ENCODE measurements around the gene PTPN13.

The PTPN13 gene

DNA sequence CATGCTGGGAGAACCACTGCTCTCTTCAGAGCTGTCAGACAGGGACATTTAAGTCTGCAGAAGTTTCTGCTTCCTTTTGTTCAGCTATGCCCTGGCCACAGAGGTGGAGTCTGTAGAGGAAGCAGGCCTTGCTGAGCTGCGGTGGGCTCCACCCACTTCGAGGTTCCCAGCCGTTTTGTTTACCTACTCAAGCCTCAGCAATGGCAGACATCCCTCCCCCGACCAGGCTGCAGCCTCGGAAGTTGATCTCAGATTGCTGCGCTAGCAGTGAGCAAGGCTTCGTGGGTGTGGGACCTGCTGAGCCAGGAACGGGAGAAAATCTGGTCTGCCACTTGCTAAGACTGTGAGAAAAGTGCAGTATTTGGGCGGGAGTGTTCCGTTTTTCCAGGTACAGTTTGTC is 136.2 kb downstream of the PTPN13 start:
- DNase-seq: no peak

DNA sequence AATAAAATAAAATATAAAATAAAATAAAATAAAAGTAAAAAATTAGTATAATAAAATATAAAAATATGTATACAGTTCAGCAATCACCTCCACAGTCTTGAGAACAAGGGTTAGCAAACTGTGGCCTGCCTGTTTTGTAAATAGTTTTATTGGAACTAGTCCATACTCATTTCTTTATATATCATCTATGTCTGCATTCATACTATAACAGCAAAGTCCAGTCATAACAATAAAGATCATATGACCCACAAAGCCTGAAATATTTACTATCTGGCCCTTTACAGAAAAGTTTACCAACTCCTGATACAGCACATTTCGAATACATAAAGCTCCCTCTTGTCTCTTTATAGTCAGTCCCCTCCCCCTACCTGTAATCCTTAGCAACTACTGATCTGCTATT is 143.1 kb downstream of the PTPN13 start:
- DNase-seq: no peak

DNA sequence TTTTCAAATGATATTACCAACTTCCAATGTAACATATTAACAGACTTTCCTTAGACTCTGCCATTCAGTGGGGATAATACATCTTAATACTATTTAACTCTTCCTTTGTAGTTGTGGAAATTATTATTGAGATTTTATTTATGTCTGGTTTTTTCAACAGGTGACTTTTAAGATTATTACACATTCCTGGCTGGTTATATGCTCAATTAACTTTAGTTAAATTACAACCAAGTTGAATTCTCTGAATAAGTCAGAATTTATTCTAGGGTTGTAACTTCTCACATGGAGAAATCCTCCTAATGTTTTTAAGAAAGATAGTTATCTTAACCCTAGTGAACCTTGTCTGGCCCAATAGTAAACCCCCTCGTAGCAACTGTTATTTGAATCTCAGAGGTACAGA is 147.7 kb downstream of the PTPN13 start:
- DNase-seq: no peak

DNA sequence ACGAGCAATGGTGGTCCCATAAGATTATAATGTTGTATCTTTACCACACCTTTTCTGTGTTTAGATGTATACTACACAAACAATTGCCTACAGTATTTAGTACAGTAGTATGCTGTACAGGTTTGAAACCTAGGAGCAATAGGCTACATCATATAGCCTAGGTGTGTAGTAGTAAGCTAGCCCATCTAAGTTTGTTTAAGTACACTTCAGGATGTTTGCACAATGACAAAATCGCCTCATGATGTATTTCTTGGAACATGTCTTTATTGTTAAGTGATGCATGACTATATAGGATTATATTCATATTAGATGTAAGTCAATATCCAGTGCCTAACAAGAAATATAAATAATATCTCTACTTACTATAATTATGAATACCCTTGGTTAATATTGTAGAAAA is 150.5 kb downstream of the PTPN13 start:
- no peak for DNase-seq

DNA sequence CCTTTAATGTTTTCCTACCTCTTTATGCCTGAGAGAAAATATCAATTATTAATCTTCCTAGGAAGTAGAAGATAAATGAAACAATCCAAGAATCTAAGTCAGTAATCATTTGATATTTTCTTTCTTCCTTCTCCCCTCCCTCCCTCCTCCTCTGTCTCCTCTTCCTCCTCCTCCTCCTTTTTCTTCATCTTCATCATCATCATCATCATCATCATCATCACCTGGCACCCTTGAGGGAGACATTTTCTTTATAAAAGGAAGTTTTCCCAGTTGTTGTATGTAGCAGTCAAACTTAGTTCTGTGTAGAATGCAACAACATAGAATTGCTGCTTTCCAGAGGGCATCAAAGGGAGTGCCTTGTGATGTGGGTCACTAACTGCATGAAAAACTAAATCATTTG is 155.0 kb downstream of the PTPN13 start:
- no peak for DNase-seq

DNA sequence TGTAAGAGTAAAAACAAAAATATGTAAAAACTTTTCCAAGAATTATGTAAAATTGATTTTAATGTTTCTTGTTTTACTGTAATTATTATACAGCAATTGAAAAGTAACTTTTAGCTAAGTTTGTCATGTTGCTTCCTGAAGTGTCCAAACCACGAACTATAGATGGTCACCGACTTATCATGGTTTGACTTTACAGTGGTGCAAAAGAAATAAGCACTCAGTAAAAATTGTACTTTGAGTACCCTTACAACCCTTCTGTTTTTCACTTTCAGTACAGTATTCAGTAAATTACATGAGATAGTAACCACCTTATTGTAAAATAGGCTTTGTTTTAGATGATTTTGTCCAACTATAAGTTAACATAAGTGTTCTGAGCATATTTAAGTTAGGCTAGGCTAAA is 161.3 kb downstream of the PTPN13 start:
- DNase-seq: no peak

DNA sequence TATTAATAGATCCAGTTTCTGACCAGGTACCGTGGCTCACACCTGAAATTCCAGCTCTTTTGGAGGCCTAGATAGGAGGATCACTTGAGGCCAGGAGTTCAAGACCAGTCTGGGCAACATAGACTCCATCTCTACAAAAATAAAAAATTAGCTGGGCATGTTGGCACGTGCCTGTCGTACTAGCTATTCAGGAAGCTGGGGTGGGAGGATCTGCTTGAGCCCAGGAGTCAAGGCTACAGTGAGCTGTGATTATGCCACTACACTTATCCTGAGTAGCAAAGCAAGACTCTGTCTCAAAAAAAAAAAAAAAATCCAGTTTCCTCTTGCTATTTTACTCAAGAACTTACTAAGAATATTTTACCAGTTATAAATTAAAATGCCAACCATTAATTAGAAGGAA is 163.4 kb downstream of the PTPN13 start:
- no peak for DNase-seq

DNA sequence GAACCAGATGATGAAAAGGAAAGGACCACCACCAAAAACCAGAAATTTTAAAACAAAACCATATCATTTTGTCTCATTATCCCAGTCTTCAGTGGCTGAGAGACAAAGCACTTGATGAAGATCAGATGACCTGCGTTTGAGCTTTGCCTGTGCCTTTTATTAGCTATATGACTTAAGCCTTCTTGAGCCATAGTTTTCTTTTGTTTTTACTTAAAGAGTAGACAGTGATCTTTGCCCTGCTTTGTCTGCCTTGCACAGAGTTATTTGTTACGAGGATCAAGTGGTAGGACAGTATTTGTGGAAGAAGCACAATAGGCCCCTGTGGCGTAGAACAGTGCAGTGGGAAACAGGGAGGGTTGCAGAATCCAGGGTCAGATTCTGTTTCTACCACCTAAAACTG is 165.2 kb downstream of the PTPN13 start:
- DNase-seq: no peak

DNA sequence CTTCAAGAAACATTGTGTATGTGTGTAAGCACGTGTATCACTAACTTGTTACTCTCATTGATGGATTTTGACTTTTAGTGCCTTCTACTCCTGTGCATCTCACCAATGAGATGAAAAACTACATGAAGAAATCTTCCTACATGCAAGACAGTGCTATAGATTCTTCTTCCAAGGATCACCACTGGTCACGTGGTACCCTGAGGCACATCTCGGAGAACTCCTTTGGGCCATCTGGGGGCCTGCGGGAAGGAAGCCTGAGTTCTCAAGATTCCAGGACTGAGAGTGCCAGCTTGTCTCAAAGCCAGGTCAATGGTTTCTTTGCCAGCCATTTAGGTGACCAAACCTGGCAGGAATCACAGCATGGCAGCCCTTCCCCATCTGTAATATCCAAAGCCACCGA is 168.5 kb downstream of the PTPN13 start:
- no peak for DNase-seq

DNA sequence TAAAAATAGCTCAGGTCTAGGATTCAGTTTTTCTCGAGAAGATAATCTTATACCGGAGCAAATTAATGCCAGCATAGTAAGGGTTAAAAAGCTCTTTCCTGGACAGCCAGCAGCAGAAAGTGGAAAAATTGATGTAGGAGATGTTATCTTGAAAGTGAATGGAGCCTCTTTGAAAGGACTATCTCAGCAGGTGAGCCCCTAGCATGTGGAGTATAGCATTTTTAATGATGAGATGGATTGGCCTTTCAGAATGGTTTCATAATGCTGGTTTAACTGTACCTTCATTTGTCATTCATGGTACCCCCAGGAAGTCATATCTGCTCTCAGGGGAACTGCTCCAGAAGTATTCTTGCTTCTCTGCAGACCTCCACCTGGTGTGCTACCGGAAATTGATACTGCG is 175.7 kb downstream of the PTPN13 start:
- no peak for DNase-seq

DNA sequence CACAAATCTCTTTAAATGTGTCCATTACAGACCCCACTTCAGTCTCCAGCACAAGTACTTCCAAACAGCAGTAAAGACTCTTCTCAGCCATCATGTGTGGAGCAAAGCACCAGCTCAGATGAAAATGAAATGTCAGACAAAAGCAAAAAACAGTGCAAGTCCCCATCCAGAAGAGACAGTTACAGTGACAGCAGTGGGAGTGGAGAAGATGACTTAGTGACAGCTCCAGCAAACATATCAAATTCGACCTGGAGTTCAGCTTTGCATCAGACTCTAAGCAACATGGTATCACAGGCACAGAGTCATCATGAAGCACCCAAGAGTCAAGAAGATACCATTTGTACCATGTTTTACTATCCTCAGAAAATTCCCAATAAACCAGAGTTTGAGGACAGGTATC is 177.0 kb downstream of the PTPN13 start:
- no peak for DNase-seq

DNA sequence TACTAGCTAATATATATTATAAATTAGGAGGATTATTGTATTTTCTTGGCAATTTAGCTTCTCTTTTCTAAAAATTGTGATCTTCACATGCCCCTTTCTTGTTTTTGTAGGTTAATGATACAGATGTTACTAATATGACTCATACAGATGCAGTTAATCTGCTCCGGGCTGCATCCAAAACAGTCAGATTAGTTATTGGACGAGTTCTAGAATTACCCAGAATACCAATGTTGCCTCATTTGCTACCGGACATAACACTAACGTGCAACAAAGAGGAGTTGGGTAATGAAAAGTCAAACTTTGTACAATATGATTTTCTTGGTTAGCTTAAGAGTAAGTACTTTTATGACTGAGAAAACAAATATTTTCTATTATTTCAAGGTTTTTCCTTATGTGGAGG is 180.9 kb downstream of the PTPN13 start:
- DNase-seq: no peak

DNA sequence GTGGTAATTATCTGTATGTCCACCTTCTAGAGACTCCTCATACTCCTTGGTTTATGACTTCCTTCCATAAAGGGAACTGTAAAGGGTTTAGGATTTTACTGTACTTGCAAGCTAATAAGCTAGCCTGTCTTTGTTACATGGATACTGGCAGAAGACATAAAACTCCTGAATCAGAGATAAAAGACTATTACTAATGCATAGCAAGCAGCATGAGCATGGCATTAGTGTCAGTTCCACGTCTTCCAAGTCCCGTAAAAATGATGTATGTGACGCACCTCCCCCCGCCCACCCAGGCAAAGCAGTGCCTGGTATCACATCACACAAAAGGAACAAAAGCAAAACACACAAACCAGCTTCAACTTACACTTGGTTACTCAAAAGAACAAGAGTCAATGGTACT is 184.1 kb downstream of the PTPN13 start:
- no peak for DNase-seq

DNA sequence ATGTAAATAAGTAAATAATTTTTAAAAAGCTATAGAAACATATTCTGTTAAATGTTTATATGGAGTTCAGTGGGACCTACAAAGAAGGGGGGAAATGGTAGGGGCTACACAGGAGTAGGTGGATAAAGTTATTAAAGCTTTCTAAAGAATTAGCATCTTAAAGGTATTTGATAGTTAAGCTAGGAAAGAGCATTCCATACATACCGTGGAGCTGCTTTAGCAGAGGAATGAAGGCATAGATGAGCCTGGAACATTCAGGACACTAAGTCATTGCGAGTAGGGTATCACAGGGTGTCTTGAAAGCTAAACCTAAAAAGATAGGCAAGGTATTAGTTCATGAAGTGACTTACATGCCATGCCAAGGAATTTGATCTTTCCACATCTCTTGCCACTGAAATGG is 194.7 kb downstream of the PTPN13 start:
- no peak for DNase-seq

DNA sequence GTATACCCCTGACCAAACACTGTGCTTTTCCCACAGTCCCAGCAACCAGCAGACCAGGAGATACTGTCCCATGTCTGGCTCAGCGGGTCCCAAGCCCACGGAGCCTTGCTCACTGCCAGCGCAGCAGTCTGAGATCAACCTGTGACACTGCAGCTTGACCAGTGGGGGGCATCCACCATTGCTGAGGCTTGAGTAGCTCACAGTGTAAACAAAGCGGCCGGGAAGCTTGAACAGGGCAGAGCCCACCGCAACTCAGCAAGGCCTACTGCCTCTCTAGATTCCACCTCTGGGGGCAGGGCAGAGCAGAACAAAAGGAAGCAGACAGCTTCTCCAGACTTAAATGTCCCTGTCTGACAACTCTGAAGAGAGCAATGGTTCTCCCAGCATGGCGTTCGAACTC is 197.0 kb downstream of the PTPN13 start:
- DNase-seq: no peak

DNA sequence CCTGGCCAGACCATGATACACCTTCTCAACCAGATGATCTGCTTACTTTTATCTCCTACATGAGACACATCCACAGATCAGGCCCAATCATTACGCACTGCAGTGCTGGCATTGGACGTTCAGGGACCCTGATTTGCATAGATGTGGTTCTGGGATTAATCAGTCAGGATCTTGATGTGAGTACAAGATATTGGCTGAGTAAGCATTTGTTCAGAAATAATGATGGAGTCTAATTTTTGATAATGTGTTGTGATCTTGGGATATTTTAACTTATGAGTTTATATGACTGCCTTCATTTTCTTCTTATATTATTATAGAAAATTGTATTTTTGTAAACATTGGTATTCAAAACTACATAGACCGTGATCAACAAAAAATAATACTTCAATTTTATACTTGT is 215.7 kb downstream of the PTPN13 start:
- no peak for DNase-seq

DNA sequence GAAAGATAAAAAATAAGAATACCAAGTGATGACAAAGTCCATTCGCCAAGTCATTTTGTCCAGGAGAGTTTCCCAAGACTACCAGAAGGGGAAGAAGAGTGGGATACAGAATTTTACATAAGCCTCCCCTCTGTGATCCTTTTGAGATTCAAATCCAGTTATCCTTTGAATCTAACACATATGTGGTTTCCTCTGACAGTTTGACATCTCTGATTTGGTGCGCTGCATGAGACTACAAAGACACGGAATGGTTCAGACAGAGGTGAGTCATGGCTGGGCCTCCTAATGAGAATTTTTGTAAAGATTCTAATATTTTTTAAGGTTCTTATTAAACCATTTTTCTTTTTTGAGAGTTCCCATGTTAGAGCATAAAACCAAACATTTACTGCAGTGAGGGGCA is 216.7 kb downstream of the PTPN13 start:
- no peak for DNase-seq

DNA sequence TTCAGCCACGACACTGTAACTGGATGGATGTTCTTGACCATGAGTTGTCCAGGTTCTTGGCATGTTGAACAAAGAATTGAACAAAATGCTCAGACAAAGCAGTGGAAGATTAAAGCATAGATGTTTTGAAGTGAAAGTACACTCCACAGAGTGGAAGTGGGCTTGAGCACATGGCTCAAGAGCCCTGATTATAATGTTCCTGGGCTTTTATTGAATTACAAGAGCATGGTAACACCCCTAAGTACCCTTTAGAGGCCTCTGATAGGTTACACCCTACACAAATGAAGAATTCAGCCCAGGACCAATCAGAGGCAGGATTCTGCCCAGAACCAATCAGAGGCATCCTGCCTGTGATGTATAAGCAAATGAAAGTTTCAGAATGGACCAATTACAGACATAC is 221.5 kb downstream of the PTPN13 start:
- DNase-seq: no peak

DNA sequence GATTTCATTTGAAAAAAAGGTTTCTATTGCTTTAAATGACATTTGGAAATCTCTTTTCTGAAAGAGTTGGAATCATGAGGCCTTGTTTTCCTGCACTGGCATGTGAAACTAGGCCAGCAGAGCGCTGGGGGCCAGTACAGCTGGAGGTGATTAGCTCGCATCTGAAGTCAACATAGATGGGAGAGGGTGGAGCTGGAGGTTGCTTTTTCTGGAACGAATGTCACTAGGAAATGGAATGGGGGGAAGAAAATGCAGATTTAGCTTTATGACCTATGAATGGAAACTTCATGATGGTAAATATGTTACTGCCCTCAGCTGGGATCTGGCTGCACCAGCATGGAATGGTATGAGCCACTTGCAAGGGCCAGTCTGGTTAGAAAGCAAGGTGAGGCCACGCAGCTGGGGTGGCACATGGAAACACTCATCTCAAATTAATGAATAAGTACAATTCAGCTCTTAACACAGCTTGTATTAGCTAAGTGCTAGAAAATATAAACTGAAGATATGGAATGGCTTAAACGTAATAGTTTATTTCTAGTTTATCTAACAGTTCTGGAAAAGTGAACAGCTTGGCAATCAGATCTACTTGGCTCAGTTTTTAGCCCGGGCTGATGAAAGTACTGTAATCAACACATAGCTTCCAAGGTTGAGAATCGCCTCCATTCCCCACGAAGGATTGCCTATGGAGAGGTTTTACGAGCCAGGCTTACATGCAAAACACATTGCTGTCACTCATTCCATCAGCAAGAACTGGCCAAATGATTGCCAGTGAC is 222.6 kb downstream of the PTPN13 start:
- no peak for DNase-seq

DNA sequence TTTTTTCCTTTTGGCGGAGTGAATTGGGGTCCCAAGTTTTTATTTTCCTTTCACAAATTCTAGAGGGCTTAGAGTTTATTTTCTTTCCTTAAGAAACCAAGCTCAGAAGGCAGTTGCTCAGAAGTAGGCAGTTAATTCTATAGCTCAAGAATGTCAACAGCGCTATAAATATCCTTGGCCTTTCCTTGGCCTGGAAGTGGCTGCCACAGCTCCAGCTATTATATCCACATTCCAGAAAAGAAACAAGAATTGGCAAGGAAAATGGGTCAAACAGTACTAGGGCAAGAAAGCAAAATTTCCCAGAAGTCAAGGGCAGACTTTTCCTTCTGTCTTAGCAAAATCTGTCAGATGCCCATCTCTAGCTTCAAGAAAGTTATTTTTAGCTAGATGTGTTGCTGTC is 224.1 kb downstream of the PTPN13 start:
- DNase-seq: no peak

DNA sequence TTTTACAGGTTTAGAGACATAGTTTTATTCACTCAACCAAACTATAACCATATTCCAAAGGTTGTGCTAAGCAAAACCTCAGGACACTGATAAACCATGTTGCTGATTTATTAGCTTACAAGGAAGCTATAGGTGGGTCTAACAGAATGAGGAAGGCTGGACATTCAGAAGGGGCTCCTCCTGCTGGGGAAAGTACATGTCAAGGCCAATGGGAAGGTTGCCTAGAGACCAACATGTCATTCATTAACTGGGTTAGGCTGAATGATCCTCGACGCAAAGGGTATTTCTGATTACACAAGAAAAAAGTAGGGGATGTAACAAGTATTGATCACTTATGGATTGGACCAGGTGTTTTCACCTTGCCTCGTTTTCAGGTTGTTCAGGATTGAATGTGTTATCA is 224.7 kb downstream of the PTPN13 start:
- no peak for DNase-seq

DNA sequence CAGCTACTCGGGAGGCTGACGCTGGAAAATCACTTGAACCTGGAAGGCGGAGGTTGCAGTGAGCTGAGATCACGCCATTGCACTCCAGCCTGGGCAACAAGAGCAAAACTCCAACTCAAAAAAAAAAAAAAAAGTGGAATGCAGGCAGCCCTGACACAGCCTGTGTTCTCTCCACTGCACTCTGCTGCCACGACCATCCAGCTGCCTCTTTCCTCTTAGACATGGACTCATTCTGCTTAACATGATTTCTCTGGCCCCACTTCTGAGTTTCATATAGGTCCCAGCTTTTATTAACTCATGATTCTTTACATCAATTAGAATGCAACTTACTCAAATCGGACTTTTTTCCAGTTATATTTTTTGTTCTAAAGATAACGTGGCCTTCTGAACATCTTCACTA is 225.4 kb downstream of the PTPN13 start:
- DNase-seq: no peak

DNA sequence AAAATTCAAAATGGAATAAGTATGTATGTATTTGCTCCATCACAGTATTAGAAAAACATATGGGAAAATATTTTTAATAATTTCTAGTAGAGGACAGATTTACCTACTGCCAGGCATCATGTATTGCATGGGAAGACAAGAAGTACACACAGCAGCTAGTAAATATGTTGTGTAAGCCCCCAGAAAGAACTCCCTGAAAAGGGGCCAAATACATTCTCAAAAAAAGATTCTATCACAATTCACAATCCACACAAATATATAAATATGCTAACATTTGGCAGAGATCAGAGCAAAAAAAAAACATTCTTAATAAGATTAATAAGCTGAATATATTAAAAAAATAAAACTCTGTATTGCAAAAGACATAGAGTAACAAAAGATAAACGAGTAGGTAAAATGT is 227.0 kb downstream of the PTPN13 start:
- DNase-seq: no peak

DNA sequence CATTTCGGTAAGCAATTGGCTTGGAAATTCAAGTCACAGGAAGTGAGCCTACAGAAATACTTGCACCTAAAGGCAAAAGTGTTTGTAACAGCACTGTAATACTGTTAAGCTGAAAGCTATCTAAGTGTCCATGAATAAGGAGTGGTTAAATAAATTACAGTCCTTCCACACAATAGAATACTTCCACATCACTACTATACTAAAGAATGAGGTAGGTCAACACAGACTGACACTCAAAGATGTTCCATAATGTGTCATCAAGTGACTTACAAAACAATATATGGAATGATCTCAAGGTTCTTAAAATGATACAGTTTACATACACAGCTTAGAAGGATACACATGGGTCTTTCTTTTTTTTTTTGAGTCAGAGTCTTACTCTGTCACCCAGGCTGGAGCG is 228.0 kb downstream of the PTPN13 start:
- DNase-seq: no peak

DNA sequence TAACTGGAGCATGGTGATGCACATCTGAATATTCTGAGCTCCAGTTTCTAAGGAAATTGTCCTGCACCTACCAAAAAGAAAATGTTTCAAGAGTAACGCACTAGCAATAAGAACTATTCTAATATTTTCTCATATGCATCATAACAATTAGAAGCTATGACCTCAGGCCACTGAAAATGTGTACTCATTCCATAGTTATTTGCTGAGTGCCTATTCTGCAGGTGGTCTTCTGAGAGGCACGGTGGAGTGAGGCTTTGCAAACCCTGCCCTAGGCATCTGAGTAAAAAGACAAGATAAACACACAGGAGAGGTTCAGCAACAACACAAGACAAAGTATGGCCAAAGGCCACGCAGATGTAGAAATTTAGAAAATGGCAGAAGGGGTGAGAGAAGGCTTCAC is 231.4 kb downstream of the PTPN13 start:
- DNase-seq: no peak
